ENCODE measurements around the gene VMP1. TPM values are rescaled to one million over a fixed set of nuclear protein-coding genes. Genes with fewer than 3 reads are reported as not detected.
"Not testable (repeated sequence)": the region's sequence is repeated elsewhere in the genome, so short reads cannot be mapped to it uniquely, and the experiment has no call there.

Gene VMP1
- total RNA-seq, 1 donor from 2014 or later, result 232 TPM

GRCh38 chr17:59775786-59776350 lies 68.4 kb downstream of the VMP1 start:
- TF ChIP-seq CTCF (conservative IDR thresholded peaks at IDR 0.05; ENCODE audit: low read depth, low read length), result no peak
- no peak for DNase-seq (ENCODE audit: low read depth)
- H3K4me3 ChIP-seq (ENCODE audit: low read depth, low read length), result no peak overlapping the region

GRCh38 chr17:59776577-59776976 lies 69.1 kb downstream of the VMP1 start:
- DNase-seq (ENCODE audit: low read depth), result no peak
- TF ChIP-seq CTCF (conservative IDR thresholded peaks at IDR 0.05; ENCODE audit: low read depth, low read length), result no peak

GRCh38 chr17:59777033-59777432 lies 69.6 kb downstream of the VMP1 start:
- no peak for DNase-seq (ENCODE audit: low read depth)
- TF ChIP-seq CTCF (conservative IDR thresholded peaks at IDR 0.05; ENCODE audit: low read depth, low read length), result no peak
- H3K4me3 ChIP-seq (ENCODE audit: low read depth, low read length), result no peak overlapping the region

More at GRCh38 chr17:59776577-59776976, 69.1 kb downstream of the VMP1 start:
- no peak overlapping the region for H3K4me3 ChIP-seq (ENCODE audit: low read depth, low read length)

- TF ChIP-seq CTCF (conservative IDR thresholded peaks at IDR 0.05; ENCODE audit: low read depth, low read length), result no peak
- no peak overlapping the region for H3K4me3 ChIP-seq (ENCODE audit: low read depth, low read length)
- DNase-seq (ENCODE audit: low read depth), result no peak
Observed at GRCh38 chr17:59778996-59779395, 71.5 kb downstream of the VMP1 start.

- TF ChIP-seq CTCF (conservative IDR thresholded peaks at IDR 0.05; ENCODE audit: low read depth, low read length), result no peak
- no peak overlapping the region for H3K4me3 ChIP-seq (ENCODE audit: low read depth, low read length)
- DNase-seq (ENCODE audit: low read depth), result no peak
Observed at GRCh38 chr17:59779521-59779920, 72.1 kb downstream of the VMP1 start.

GRCh38 chr17:59780548-59780947 lies 73.1 kb downstream of the VMP1 start:
- not testable (repeated sequence) for H3K4me3 ChIP-seq (ENCODE audit: low read depth, low read length); DNase-seq (ENCODE audit: low read depth)

GRCh38 chr17:59783221-59784047 lies 76.0 kb downstream of the VMP1 start:
- peak; percentile 84 for DNase-seq (ENCODE audit: low read depth)
- no peak overlapping the region for H3K4me3 ChIP-seq (ENCODE audit: low read depth, low read length)
- TF ChIP-seq CTCF (conservative IDR thresholded peaks at IDR 0.05; ENCODE audit: low read depth, low read length), result no peak
